ENCODE data around the gene GNPDA1.

DNA sequence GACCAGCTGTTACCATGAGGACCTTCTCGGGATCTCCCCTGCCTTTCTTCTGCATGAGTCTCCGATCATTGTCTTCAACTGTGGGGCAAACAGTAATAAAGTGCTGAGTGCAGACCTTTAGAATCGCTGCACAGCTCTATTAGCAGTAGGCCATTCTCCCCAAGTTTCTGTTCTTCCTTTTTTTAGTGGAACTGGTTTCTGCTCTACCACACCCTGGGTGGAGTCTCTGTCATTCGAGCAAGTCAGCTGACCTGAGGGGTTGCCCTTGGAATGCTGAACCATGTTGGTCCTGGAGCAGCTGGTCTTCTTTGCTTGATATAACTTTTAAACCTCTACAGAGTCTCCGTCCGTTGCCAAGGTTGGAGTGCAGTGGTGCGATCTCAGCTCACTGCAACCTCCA, 33.4 kb upstream of the GNPDA1 start:
- TF ChIP-seq CTCF (IDR thresholded peaks at IDR 0.05; ENCODE audit: borderline replicate concordance, extremely low read depth, low read length, poor library complexity, severe bottlenecking) (no peak), EZH2 (IDR thresholded peaks at IDR 0.05; ENCODE audit: borderline replicate concordance, low read depth, low read length, severe bottlenecking) (no peak)

Data from DND-41 (cell line).